Measurements from ENCODE around the gene NFAT5.

Gene NFAT5

GRCh38 chr16:69741951-69742904 lies 176.5 kb downstream of the NFAT5 start:
- DNase-seq (ENCODE audit: low spot score) = no peak

- no peak for DNase-seq (ENCODE audit: low spot score)
Observed at GRCh38 chr16:69744363-69745231, 178.8 kb downstream of the NFAT5 start.

GRCh38 chr16:69745232-69745612 lies 179.5 kb downstream of the NFAT5 start:
- DNase-seq (ENCODE audit: low spot score) = no peak

DNA sequence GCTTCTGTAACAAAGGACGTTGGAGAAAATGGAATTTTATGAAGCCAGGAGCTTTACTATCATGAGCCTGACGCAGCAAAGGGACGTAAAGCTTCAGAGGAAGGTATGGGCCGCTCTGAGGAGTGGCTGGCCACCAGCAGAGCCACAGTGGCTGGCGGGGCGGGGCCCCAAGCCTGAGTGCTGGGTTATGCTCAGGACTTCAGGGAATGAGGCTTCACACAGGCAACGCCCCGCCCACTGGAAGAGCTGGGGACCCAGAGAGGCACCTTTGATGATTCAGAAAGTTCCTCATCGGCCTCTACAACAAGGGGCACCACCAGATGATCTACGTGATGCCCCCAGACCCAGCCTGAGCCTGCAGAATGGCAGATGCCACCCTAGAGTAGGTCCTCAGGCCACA lies 180.2 kb downstream of the NFAT5 start:
- no peak for DNase-seq (ENCODE audit: low spot score)

DNA sequence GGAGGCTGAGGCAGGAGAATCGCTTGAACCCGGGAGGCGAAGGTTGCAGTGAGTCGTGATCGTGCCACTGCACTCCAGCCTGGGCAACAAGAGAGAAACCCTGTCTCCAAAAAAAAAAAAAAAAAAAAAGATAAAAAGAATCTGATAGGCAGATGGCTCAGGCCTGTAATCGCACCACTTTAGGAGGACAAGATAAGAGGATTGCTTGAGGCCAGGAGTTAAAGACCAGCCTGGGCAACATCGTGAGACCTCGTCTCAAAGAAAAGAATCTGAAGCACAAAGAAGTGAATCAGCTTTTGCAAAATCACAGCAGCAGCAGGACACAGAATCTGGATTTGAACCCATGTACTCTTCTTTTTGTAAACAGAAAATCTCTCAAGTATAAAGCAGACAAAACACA lies 181.3 kb downstream of the NFAT5 start:
- DNase-seq (ENCODE audit: low spot score) = no peak

- DNase-seq (ENCODE audit: low spot score) = no peak
Observed at GRCh38 chr16:69748694-69749345, 183.1 kb downstream of the NFAT5 start.

DNA sequence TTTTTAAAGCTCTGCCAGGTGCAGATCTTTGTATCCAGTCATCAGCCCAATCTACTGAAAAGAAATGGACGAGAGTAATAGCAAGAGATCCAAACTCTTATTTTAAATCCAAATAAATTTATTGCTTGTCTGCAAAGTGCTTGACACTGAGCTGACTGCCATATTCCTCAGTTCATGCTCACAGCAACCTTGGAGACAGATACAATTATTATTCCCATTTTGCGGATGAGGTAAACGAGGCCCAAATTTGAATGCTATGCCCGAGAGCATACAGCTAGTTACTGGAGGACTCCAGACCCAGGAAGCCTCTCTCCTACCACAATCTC lies 188.3 kb downstream of the NFAT5 start:
- no peak for DNase-seq (ENCODE audit: low spot score)
